ENCODE results near the gene ADAMTS8. TPM values are rescaled to one million over a fixed set of nuclear protein-coding genes. Genes with fewer than 3 reads are reported as not detected.
A peak's percentile ranks its signal among the peaks of the same experiment; 100 is the strongest.

ADAMTS8 gene
- total and polyA plus RNA-seq, 10 donors = 0.30 to 2.5 (median 0.73) TPM; not detected in 1

DNA sequence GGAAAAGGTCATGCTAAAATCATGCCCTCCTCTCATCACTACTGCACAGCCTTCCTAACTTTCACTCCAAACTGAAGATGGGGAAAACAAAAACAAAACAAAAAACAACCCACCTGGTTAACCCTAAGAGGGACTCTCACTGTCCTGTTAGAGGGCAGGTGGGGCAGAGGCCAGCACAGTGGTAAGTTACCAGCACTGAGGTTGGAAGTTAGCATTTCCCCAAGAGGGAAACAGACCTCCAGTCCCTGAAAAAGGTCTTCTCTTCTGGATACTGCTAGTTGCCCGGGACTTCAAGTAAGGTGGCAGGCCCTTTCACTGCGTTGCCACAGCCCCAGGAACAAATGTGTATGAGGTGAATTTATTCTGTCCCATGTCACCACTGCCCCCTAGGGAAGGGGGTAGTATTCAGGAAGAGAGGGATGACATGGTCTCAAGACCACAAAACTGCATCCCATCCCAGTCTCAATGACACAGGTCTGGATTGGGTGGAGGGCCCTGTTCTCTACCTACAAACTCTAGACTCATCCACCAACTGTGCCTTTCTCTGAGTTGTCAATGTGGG is 792 bp upstream of the ADAMTS8 start:
- no peaks in the 10 kb centered on the region for H3K36me3 ChIP-seq
- peaks cover 7 to 26% (median 16%) of the 10 kb centered on the region in 6 donors for H3K4me1 ChIP-seq
- H3K9me3 ChIP-seq = no peaks in the 10 kb centered on the region
- TF ChIP-seq POLR2AphosphoS5 (IDR thresholded peaks at IDR 0.05) (no peak), POLR2A (IDR thresholded peaks at IDR 0.05) (no peak)
- TF ChIP-seq, protein P1, sequence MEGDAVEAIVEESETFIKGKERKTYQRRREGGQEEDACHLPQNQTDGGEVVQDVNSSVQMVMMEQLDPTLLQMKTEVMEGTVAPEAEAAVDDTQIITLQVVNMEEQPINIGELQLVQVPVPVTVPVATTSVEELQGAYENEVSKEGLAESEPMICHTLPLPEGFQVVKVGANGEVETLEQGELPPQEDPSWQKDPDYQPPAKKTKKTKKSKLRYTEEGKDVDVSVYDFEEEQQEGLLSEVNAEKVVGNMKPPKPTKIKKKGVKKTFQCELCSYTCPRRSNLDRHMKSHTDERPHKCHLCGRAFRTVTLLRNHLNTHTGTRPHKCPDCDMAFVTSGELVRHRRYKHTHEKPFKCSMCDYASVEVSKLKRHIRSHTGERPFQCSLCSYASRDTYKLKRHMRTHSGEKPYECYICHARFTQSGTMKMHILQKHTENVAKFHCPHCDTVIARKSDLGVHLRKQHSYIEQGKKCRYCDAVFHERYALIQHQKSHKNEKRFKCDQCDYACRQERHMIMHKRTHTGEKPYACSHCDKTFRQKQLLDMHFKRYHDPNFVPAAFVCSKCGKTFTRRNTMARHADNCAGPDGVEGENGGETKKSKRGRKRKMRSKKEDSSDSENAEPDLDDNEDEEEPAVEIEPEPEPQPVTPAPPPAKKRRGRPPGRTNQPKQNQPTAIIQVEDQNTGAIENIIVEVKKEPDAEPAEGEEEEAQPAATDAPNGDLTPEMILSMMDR (IDR thresholded peaks at IDR 0.05 in 8 of 11, conservative IDR thresholded peaks at IDR 0.05 in 3 of 11) = no peak
- DNase-seq = no peak
- WGBS, 5 donors = 54 to 76% (median 62%) methylated on average over 2 of the region's 2 CpGs
- H3K27ac ChIP-seq = no peak overlapping the region
- intact Hi-C loops (cut with DNase I; ENCODE audit: low total_unique reads) = loop anchor here (10.0 kb wide), 1 partner anchor 214 kb away; no protein-coding TSS in a partner anchor
- peaks cover 0 to 76% (median 47%) of the 10 kb centered on the region in 7 donors for H3K27me3 ChIP-seq (replicated peaks in 1 of 7)
- no peak overlapping the region for H3K4me3 ChIP-seq

DNA sequence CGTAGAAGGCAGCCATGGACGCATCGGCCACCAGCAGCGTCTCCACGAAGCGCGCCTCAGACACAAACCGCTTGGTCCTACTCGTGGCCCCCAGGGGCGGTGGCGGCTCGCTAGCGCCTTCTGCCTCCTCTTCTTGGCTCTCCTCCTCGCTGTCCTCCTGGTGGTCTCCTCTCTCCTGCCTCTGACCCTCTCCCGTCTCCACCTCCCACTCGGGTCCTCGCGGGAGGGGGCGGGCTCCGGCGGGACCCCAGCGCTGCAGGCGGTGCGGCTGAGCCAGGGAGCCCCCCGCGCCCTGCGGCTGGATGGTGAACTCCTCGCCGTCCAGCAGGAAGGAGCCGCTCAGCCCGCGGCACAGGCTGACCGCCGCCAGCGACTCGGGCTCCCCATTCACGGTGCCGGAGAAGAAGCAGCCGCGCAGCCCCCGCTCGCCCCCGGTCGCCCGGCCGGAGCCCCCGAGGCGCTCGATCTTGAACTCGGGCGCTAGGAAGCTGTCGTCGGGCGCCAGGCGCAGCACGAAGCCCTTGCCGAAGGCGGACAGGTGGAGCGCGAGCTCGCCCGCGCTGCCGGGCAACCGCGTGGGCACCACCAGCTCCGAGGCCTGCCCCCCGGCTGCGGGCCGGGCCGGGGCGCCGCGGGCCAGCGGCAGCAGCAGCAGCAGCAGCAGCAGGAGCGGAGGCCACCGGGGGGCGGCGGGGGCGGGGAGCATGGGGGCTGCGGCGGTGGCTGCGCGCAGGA is 661 bp downstream of the ADAMTS8 start:
- WGBS, 5 donors = 1 to 10% (median 2%) methylated on average over 23 to 84 of the region's 84 CpGs
- no peaks in the 10 kb centered on the region for H3K36me3 ChIP-seq
- no peak for TF ChIP-seq POLR2AphosphoS5 (IDR thresholded peaks at IDR 0.05)
- TF ChIP-seq, protein P1 (IDR thresholded peaks at IDR 0.05 in 8 of 11, conservative IDR thresholded peaks at IDR 0.05 in 3 of 11) = peak in 2 of 11 experiments; percentile 17 to 28
- H3K4me1 ChIP-seq = peaks cover 7 to 26% (median 16%) of the 10 kb centered on the region in 6 donors
- H3K9me3 ChIP-seq = no peaks in the 10 kb centered on the region
- H3K27me3 ChIP-seq (replicated peaks in 1 of 7) = peaks cover 0 to 84% (median 47%) of the 10 kb centered on the region in 7 donors
- H3K27ac ChIP-seq = no peak overlapping the region
- DNase-seq = no peak
- intact Hi-C loops (cut with DNase I; ENCODE audit: low total_unique reads) = loop anchor here (10.0 kb wide), 1 partner anchor 213 kb away; no protein-coding TSS in a partner anchor
- H3K4me3 ChIP-seq = peak overlapping the region; percentile 6 to 66 (median 32)

DNA sequence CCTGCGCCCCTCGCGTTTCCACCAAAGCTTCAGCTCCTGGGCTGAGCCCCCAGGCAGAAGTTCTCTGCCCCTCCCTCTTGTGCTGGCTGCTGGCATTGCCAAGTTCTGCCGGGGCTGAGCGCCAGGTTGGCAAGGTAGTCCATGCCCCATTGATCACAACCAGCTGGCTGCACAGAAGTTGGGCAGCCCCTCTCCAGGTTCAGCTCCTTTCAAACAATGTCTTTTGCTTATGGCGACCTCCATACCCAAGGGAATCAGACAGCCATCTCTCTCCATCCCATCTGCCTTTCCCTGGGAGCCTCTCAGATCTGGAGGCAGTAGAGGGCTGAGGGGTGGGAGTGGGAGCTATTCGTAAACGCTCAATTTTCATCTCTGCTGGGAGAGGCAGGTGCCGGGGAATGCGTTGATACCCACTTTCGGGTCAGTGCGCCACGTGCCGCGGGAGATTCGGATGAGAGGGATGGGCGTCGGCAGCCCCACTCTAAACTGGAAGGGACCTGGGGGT is 1.5 kb downstream of the ADAMTS8 start:
- WGBS, 5 donors = 51 to 57% (median 54%) methylated on average over 18 of the region's 18 CpGs
- Histone ChIP-seq H3K4me3 (no peak overlapping the region), H3K27ac (no peak overlapping the region), H3K9me3 (no peaks in the 10 kb centered on the region), H3K4me1 (peaks cover 7 to 26% (median 16%) of the 10 kb centered on the region in 6 donors), H3K27me3 (replicated peaks in 1 of 7) (peaks cover 0 to 89% (median 47%) of the 10 kb centered on the region in 7 donors), H3K36me3 (no peaks in the 10 kb centered on the region)
- TF ChIP-seq POLR2AphosphoS5 (IDR thresholded peaks at IDR 0.05) (no peak), POLR2A (IDR thresholded peaks at IDR 0.05) (no peak)
- TF ChIP-seq, protein P1 (IDR thresholded peaks at IDR 0.05 in 8 of 11, conservative IDR thresholded peaks at IDR 0.05 in 3 of 11) = no peak
- no peak for DNase-seq
- intact Hi-C loops (cut with DNase I; ENCODE audit: low total_unique reads) = loop anchor here (10.0 kb wide), 1 partner anchor 212 kb away; no protein-coding TSS in a partner anchor

Measured in spleen (tissue), 11 donors.